Esophagus muscularis mucosa (tissue), 4 donors: Measurements from ENCODE around the gene EPHB1.

Experiments used
- CTCF ChIP-seq, 3 experiments: fragments of 200-600 bp in 2 of 3; fragments of 450-650 bp in 1 of 3; sonication (generic) in 2 of 3; IDR thresholded peaks; one replicate each; pipeline ENCODE4 v1.5.1; 2017 to 2019; ENCODE audit warnings: antibody characterized with exemption in 3 of 3, mild to moderate bottlenecking in 2 of 3, moderate library complexity in 1 of 3
- EP300 ChIP-seq: sonication (generic); formaldehyde crosslinking; IDR thresholded peaks from one replicate; pipeline ENCODE4 v1.6.1; 2017; ENCODE audit warnings: antibody characterized with exemption
- POLR2A ChIP-seq: fragments of 450-650 bp; IDR thresholded peaks from one replicate; pipeline ENCODE4 v1.6.1; 2017; ENCODE audit warnings: antibody characterized with exemption, moderate library complexity, mild to moderate bottlenecking, low read depth
- POLR2AphosphoS5 ChIP-seq, 2 donors: sonication (generic); formaldehyde crosslinking; IDR thresholded peaks; one replicate each; pipeline ENCODE4 v1.6.1; 2017; ENCODE audit warnings: antibody characterized with exemption in 2 of 2

DNA sequence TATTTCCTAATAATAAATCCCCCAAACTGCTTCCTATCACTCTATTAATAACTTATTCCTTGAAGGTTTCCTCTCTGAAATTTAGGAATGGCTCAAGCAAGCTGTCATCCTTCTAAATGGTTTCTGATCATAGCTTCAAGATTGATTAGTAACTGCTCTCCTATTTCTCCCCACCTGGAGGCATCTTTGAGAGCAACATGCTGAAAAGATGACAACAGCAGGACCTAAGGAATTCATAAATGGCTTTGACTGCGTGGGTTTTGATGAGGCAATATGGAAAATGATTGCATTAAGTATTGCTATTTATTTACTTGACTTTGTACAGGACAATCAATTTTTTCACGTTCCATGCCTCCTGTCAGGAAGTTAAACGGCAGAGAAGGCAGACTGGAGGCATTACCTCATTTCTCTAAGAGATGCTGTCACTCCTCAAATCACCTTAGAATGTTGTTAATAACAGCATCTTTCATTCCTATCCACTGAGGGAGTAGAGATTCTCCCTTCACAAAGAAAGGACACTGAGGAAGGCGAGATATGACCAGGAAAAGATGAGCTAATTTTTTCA, 256.4 kb downstream of the EPHB1 start:
- TF ChIP-seq POLR2A (no peak), CTCF (IDR thresholded peaks at IDR 0.05) (no peak), POLR2AphosphoS5 (IDR thresholded peaks at IDR 0.05) (no peak), EP300 (no peak)
